HTERT RPE-1 (cell line): ENCODE results near the gene CRLF1.

Experiments used
- in situ Hi-C: fragments of 300-500 bp; cut with MboI; formaldehyde crosslinking; loops from 4 replicates; pipeline ENCODE4 v1.14.3; 2020; ENCODE audit warnings: low sequenced_read_pairs

CRLF1 gene

DNA sequence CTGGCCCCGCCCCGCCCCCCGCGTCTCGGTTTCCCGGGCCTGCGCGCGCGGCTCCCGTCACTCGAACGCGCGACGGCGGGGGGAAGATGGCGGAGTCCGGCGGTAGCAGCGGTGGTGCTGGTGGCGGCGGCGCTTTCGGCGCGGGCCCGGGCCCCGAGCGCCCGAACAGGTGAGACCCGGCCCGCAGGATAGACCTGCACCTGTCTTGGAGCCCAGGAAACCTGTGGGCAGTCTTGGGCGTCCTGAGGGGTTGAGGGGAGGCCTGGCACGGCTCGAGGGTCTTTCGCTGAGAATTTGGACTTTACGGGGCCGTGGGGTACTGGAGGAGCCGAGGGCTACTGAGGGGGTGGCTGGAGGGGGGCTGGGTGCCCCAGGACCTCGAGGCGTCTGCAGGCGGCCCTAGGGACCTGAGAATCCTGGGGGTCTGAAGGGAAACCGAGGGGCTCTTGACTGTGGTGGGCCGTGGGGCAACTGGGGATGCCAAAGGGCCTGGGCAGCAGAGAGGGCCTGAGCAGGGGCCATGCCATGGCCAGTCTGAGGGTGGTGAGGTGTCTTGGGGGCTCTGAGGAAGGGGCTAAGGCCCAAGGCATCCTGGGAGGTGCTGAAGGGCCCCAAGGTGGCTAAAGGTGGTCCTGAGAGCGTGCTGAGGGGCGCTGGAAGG lies 30.5 kb upstream of the CRLF1 start, which contains the start of gene KLHL26:
TSS of gene KLHL26 (plus strand) at position 60 of the 661 bp plus-strand sequence. CDS start at position 87, 27 bp downstream.
- in situ Hi-C loops: no loop called here

DNA sequence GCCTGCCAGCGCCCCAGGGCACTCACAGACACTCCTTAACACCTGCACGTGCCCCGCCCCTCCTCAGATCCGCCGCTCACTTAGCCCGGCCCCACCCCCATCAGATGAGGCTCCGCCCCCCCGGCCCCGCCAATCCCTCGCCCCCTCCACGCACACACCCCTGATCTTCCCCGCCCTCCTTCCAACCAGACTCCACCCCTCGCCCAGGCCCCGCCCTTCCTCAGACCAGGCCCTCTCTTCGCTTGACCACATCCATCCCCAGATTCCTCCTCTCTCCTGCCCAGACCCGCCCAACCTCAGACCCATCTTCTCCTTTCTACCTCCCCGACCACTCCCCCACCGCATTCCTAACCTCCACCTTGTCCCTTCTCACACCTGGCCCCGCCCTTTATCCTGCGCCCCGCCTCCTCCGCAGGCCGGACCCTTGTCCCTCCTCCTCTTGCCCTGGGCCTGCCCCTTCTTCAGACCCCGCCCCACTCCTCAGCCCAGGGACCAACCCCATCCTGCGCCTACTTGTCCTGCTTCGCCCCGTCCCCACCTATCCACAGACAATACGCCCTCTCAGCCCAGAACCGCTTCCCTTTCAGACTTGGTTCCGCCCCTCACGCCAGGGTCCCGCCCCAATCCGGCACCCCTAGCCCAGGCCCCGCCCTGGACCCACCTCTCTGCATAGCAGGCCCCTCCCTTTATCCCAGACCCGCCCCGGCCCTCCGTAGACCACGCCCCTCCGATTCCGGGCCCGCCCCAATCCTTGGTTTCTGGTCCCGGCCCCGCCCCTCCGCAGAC lies 29.8 kb upstream of the CRLF1 start:
- in situ Hi-C loops: no loop called here

GRCh38 chr19:18635831-18636182 lies 29.2 kb upstream of the CRLF1 start:
- in situ Hi-C loops: no loop called here

DNA sequence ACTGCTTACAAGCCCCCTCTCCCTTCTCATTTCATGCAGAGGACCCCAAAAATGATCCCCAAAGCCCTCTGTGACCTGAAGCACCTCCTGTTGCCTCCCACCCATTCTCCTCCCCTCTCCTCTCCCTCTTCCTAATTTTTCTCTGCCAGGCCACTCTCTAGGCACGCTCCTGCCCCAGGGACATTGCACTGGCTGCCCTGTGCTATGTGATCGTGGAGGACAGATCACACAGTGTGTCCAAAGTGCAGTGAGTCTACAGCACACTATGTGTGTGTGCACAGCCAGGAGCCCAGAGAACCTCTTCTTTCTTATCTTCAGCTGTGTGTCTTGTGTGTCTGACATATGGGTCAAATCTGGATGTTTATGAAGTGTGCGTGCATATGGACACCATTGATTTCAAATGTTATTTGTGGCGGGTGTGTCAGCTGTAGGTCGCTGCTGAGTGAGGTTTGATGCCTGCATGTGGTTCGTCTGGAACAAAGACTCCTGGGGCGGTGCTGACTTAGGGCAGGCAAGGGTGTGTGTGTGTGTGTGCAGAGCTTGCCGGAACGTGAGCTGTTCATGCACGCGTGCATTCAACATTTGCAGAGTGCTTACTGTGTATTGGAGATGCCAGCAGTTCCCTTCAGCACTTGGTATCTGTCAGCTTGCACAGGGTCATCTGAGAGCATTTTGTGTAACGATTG lies 28.2 kb upstream of the CRLF1 start:
- in situ Hi-C loops: no loop called here

DNA sequence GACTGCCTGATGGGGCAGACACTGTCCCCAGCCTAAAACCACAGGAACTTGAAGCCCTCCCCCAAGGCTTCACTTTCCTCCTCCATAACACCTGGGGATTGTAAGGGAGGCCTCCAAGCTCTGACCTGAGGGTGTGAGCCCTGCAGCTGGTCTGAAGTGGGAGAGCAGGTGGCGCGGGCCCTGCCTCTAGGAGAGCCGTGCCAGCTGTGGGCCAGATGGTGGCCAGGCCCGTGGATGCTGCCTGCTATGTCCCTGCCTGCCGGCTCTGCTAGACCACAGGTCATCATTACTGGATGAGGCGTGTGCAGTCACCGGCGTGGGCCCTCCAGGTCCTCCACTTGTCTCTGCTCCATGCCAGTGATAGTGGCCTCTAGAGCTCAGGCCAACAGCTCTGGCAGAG lies 26.7 kb upstream of the CRLF1 start:
- in situ Hi-C loops: no loop called here

- in situ Hi-C loops: no loop called here
Measured at GRCh38 chr19:18629166-18630088, 22.8 kb upstream of the CRLF1 start.

DNA sequence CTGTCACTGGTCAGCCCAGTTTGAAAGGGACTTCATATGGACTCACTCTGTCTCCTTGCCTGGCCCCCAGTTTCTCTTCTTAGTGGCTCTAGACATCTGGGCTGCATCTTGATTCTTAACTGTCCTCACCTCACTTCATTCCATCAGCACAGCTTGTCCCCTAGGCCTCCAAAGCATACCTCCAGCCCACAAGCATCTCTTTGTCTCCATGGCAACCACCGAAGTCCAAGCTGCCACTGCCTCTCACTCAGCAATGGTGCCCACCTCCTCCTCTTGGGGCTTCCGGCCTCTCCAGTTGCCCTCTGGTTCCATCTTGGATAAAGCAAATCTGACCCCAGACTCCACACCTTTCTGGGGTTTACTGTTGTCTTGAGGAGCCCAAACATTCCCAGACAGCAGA lies 20.3 kb upstream of the CRLF1 start:
- in situ Hi-C loops: no loop called here

DNA sequence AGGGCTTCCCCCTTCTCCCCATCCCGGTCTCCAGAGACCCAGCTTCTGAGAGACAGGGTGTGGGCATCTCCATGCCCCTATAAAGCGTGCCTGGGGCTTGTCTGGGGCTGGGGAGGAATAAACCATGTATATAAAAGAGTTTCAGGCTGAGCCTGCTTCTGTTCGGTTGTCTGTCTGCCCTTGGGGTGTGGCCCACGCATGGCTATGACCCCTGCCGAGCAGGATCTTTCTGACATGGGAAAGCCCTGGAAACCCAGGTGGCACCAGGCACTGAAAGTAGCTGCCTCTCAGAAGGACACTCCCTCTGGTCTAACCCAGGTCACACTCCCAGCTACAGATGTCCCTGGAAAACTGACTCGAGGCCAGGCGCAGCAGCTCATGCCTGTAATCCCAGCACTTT lies 14.3 kb upstream of the CRLF1 start:
- in situ Hi-C loops: no loop called here

DNA sequence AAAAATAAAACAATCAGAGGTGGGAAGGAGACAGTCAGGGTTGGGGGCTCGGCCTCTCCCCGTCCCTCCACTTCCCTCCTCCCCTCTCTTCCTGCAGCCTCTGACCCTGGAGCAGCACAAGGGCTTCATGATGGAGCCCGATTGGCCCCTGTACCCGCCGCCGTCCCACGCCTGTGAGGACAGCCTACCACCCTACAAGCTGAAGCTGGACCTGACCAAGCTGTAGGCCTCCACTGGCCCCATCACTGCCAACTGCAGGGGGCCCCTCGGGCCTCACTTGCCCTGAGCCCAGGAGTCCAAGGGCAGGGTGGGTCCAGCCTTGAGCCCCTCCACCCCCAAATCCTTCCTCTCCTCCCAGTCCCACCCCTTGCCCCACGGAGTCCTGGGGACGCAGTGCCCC lies 13.7 kb upstream of the CRLF1 start:
- in situ Hi-C loops: no loop called here

DNA sequence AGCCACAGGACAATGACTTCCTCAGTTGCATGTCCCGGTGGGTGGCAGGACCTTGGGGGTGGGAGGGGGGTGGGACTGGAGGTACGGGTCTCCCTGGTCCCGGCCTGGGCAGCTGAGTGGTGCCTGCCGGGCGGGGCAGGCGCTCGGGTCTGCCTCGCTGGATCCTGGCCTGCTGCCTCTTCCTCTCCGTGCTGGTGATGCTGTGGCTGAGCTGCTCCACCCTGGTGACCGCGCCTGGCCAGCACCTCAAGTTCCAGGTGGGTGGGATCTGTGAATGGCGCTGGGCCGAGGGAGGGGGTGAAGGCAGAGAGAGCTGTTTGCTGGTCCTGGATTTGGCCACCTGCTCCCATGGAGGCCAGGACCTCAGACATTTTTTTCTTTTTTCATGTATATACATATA lies 11.6 kb upstream of the CRLF1 start:
- in situ Hi-C loops: no loop called here

DNA sequence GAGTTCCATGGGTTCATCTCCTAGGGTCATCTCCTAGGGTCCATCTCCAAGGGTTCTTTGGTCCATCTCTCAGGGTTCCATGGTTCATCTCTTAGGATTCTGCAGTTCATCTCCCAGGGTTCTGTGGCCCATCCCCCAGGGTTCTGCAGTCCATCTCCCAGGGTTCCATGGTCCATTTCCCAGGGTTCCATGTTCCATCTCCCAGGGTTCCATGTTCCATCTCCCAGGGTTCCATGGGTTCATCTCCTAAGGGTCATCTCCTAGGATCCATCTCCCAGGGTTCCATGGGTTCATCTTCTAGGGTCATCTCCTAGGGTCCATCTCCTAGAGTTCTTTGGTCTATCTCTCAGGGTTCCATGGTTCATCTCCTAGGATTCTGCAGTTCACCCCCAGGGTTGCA lies 11.0 kb upstream of the CRLF1 start:
- in situ Hi-C loops: no loop called here

- in situ Hi-C loops: no loop called here
Measured at GRCh38 chr19:18616023-18616422, 9.4 kb upstream of the CRLF1 start.

DNA sequence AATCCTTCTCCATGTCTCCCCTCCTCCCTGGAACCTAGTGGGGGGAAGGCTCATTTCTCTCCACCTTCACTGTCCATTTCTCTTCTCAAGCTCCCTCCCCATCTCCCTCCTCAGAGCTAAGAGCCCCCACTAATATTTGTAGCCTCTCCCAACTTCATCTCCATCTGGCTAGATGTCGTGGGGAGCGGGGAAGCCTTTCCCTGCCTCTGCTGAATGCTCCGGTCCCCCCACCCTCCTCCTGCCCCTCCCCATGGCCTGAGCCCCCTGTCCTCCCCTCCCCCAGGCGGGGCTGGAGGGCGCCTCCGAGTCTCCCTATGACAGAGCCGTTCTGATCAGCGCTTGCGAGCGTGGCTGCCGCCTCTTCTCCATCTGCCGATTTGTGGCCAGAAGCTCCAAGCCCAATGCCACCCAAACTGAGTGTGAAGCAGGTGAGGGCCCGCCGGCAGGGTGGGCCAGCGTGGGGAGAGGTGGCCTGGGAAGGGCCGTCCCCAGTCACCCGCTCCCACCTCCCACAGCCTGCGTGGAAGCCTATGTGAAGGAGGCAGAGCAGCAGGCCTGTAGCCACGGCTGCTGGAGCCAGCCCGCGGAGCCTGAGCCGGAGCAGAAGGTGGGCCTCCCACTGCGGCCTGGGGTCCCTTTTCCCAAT lies 7.1 kb upstream of the CRLF1 start:
- in situ Hi-C loops: no loop called here

GRCh38 chr19:18612772-18613588 lies 6.4 kb upstream of the CRLF1 start, which contains the start of gene TMEM59L:
TMEM59L (plus strand) TSS chr19:18612870; CDS start chr19:18612959, 89 bp downstream.
- in situ Hi-C loops: no loop called here

DNA sequence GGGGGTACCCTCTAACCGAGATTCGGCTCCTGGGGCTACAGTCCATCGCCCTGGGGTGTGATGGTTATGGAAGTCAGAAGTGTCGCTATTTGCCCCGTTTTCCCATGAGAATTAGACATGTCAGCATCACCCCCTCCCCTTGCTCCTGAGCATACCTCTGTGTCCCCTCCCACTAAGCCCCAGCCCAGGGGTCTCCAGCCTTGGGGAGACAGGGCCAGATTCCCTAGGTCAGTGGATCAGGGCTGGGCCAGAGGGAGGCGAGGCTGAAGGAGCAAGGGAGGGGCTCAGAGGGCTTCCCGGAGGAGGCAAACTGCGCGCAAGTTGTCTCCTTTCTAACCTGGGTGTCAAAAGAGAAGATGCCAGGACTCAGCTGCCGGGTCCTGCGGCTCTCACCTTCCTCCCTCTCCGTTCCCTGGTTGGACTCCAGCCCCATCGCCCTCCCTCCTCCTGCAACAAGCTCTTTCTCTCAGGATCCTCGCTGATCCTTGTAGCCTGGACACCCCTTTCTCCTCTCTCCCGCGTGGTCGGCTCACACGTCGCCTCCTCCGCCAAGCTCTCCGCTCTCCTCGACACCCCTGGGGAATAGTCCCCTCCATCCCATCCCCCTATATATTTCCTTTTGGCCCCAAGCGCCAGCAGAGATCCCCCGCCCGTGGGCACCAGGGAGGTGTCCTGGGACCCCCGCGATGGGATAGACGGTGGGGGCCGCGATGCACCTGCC lies 5.6 kb upstream of the CRLF1 start:
- in situ Hi-C loops: no loop called here

GRCh38 chr19:18611327-18612050 lies 4.9 kb upstream of the CRLF1 start:
- in situ Hi-C loops: no loop called here

GRCh38 chr19:18610556-18611326 lies 4.1 kb upstream of the CRLF1 start:
- in situ Hi-C loops: no loop called here

DNA sequence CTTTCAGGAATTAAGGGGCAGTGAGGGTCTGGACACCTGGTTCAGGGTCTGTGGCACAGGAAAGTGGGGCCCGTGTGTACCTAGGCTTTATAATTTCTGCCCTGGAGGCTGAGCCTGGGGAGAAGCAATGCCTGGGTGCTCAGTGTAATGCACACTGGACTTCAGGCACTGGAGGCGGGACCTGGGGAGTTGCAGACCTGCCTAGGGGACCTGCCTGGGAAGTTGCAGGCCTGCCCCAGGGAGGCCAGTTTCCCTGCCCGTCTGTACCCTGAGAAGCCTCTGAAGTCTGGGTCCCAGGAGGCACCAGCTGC lies 3.6 kb upstream of the CRLF1 start:
- in situ Hi-C loops: no loop called here
